ENCODE results near the gene SCAF1. TPM values are rescaled to one million over a fixed set of nuclear protein-coding genes. Genes with fewer than 3 reads are reported as not detected.

Gene SCAF1
- total and polyA plus RNA-seq, 9 of the 15 experiments (the other 6 are each of a cell fraction or from before 2014, with no cell fraction given): 0.20 to 79.0 (median 4.9) TPM

DNA sequence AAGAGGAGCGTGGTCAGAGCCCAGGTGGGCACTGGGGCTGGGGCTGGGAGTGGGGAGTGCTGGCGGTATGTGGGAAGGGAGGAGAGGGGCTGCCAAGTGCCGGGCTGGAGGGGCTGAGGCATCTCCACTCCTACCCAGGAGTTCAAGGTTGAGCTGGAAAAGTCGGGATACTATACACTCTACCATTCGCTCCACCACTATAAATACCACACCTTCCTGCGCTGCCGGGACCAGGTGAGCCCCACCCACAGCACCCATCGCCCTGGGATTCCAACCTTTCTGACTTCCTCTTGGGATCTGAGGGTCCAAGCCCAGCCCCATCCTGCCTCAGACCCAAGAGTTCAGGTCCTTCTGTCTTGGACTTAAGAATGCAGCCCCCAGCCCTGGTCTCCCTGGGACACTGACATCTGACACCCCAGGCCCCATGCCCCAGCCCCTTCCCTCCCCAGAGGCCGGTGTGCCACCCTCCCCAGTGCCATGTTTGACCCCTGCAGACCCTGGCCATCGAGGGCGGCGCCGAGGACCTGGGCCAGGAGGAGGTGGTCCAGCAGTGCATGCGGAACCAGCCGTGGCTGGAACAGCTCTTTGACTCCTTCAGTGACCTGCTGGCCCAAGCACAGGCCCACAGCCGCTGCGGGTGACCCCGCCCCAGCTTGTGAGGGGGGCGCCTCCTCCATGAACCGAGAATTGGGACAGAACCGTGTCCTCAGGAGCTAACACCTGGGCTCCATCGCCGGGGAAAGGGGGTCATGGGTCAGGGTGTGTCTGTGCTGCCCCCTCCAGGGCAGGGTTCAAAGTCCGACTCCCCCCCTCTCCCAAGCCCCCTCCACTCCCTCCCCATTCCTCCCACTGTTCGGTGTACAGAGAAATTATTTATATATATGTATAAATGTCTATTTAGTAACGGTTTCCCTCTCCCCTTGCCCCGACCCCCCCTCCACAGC lies 16.8 kb upstream of the SCAF1 start:
- WGBS (ENCODE audit: insufficient coverage, low coverage, missing lambda C conversion rate): 86% methylated on average over 10 of the region's 27 CpGs
- no peak for FAIRE-seq

DNA sequence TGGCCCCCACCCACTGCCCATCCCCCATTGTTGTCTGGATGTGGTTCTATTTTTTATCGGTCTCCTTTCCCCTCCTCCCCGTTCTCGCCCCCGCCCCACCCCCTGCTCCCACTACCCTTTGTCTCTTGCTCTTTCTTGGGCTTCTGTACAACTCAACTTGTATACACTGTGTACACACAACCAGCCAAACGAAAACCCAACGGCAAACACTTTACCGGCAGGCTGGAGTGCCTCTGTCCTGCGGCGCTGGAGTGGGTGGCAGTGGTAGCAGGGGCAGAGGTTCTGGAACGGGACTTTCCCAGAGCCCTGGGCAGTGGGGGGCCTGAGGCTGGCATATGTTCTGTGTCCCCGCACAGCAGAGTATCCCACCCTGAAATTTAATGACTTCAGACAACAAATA lies 15.8 kb upstream of the SCAF1 start:
- no peak overlapping the region for H3K4me2 ChIP-seq (ENCODE audit: insufficient read depth, low read length)
- H3K9me3 ChIP-seq (replicated peaks; ENCODE audit: control insufficient read depth, insufficient read depth, low read depth, low read length): no peaks in the 10 kb centered on the region
- FAIRE-seq: no peak
- no peak for DNase-seq (ENCODE audit: extremely low read depth in 1 of 4, low spot score in 3 of 4)
- ChIA-PET POLR2A (no interaction called here), CTCF (ENCODE audit: low intra/inter-chr PET ratio) (no interaction called here)
- no peaks in the 10 kb centered on the region for H4K20me1 ChIP-seq (replicated peaks; ENCODE audit: control insufficient read depth, insufficient read depth, low read length)
- H3K9me1 ChIP-seq (ENCODE audit: control insufficient read depth, insufficient read depth, low read length): no peaks in the 10 kb centered on the region
- WGBS (ENCODE audit: insufficient coverage, low coverage, missing lambda C conversion rate): 92% methylated on average over 6 of the region's 11 CpGs
- in situ Hi-C loops (cut with MboI) (no loop called here), intact Hi-C loops (cut with micrococcal nuclease) (no loop called here)
- H3K4me1 ChIP-seq (replicated peaks in 1 of 2; ENCODE audit: control insufficient read depth in 2 of 2, insufficient read depth in 2 of 2, low read length in 2 of 2): peaks cover 4 to 13% of the 10 kb centered on the region in 2 experiments; a peak in 2 of 5 replicates
- no peak overlapping the region for H3K4me3 ChIP-seq
- no peak overlapping the region for H3K27ac ChIP-seq (ENCODE audit: extremely low read depth, low read depth, low read length)
- H3K36me3 ChIP-seq (ENCODE audit: control insufficient read depth, insufficient read depth, low read length): peaks cover 37% of the 10 kb centered on the region; the same call in 1 of the 3 replicates
- H2AFZ ChIP-seq (ENCODE audit: low read depth, low read length): no peak overlapping the region
- no TSS peak for BruUV-seq (replicated peaks)
- no peaks in the 10 kb centered on the region for H3K79me2 ChIP-seq (ENCODE audit: control insufficient read depth, insufficient read depth, low read length)
- no peak overlapping the region for H3K9ac ChIP-seq (ENCODE audit: insufficient read depth in 1 of 2, low read depth in 2 of 2, low read length in 2 of 2)
- no peaks in the 10 kb centered on the region for H3K27me3 ChIP-seq (ENCODE audit: control insufficient read depth in 2 of 2, insufficient read depth in 2 of 2, low read length in 2 of 2)
- no peak for ATAC-seq
- TF ChIP-seq CSDE1 (IDR thresholded peaks at IDR 0.05): no peak
- TF ChIP-seq CHD2 (IDR thresholded peaks at IDR 0.05; ENCODE audit: low read depth, low read length): no peak
- TF ChIP-seq, protein P1, sequence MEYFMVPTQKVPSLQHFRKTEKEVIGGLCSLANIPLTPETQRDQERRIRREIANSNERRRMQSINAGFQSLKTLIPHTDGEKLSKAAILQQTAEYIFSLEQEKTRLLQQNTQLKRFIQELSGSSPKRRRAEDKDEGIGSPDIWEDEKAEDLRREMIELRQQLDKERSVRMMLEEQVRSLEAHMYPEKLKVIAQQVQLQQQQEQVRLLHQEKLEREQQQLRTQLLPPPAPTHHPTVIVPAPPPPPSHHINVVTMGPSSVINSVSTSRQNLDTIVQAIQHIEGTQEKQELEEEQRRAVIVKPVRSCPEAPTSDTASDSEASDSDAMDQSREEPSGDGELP (CRISPR knock-in tag; IDR thresholded peaks at IDR 0.05; ENCODE audit: borderline replicate concordance): no peak
- TF ChIP-seq ZNF41 (CRISPR knock-in tag; conservative IDR thresholded peaks at IDR 0.05): no peak
- no peak for TF ChIP-seq PURB (CRISPR knock-in tag; IDR thresholded peaks at IDR 0.05; ENCODE audit: low read depth)
- TF ChIP-seq ZNF77 (CRISPR knock-in tag; IDR thresholded peaks at IDR 0.05): no peak

More for the DNA sequence above, 16.8 kb upstream of the SCAF1 start:
- ATAC-seq: peak; percentile 53; the same call in 2 of the 3 replicates
- H3K27ac ChIP-seq (ENCODE audit: extremely low read depth, low read depth, low read length): no peak overlapping the region
- in situ Hi-C loops (cut with MboI) (no loop called here), intact Hi-C loops (cut with micrococcal nuclease) (no loop called here)
- ChIA-PET CTCF (ENCODE audit: low intra/inter-chr PET ratio) (no interaction called here), POLR2A (interaction anchor here (0.7 kb wide), 1 partner anchor 156 kb away, joined by 4 read pairs; no protein-coding TSS in a partner anchor)
- H3K9me1 ChIP-seq (ENCODE audit: control insufficient read depth, insufficient read depth, low read length): no peaks in the 10 kb centered on the region
- BruUV-seq (replicated peaks): no TSS peak
- no peak overlapping the region for H3K4me2 ChIP-seq (ENCODE audit: insufficient read depth, low read length)
- peaks cover 39% of the 10 kb centered on the region; the same call in 1 of the 3 replicates for H3K36me3 ChIP-seq (ENCODE audit: control insufficient read depth, insufficient read depth, low read length)
- H3K79me2 ChIP-seq (ENCODE audit: control insufficient read depth, insufficient read depth, low read length): no peaks in the 10 kb centered on the region
- peaks cover 0 to 13% of the 10 kb centered on the region in 2 experiments; a peak in 2 of 5 replicates for H3K4me1 ChIP-seq (replicated peaks in 1 of 2; ENCODE audit: control insufficient read depth in 2 of 2, insufficient read depth in 2 of 2, low read length in 2 of 2)
- TF ChIP-seq POLR2G (IDR thresholded peaks at IDR 0.05; ENCODE audit: low read depth, low read length) (0 out of 2 replicates have a peak, but pooled peaks have one; percentile 16), ZNF699 (CRISPR knock-in tag; IDR thresholded peaks at IDR 0.05; ENCODE audit: insufficient replicate concordance) (no peak)
- no peak overlapping the region for H3K4me3 ChIP-seq
- H3K9ac ChIP-seq (ENCODE audit: insufficient read depth in 1 of 2, low read depth in 2 of 2, low read length in 2 of 2): peak overlapping the region in 1 of 2 experiments; percentile 64; a peak in 2 of 4 replicates
- no peak for DNase-seq (ENCODE audit: extremely low read depth in 1 of 4, low spot score in 3 of 4)
- no peaks in the 10 kb centered on the region for H4K20me1 ChIP-seq (replicated peaks; ENCODE audit: control insufficient read depth, insufficient read depth, low read length)
- no peaks in the 10 kb centered on the region for H3K9me3 ChIP-seq (replicated peaks; ENCODE audit: control insufficient read depth, insufficient read depth, low read depth, low read length)
- no peak overlapping the region for H2AFZ ChIP-seq (ENCODE audit: low read depth, low read length)
- H3K27me3 ChIP-seq (ENCODE audit: control insufficient read depth in 2 of 2, insufficient read depth in 2 of 2, low read length in 2 of 2): no peaks in the 10 kb centered on the region

All from K562 (cell line).